A549 (cell line): ENCODE data around the gene NCOR2.

ENCODE experiments used
- CTCF ChIP-seq: fragments of >200 bp; sonication (Bioruptor Twin); formaldehyde crosslinking; IDR thresholded peaks from 3 replicates; pipeline ENCODE4 v1.5.1; 2016
- EP300 ChIP-seq, 2 experiments: fragments of >200 bp; sonication (Bioruptor Twin); formaldehyde crosslinking; IDR thresholded peaks; 2 replicates in 1 of 2; 3 replicates in 1 of 2; pipeline ENCODE4 v1.6.1; 2016 to 2017

DNA sequence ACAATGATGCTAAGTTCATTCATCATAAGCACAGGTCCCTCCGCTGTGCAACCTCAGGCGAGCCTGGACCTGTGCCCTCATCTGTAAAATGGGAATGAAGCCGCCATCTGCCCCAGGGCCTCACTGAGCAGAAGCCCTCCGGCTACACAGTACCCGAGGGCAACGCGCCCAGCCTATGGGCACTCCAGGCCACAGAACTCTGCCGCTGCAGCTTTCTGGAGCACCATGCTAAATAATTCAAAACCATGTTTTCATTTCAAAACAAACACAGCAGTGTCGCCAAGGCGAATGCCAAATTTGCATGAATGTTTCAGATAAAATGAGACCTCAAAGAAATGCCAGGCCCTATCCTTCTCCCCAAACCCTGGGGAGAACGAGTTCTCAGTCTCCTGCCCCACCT lies 4.0 kb downstream of the NCOR2 start:
- TF ChIP-seq EP300 (IDR thresholded peaks at IDR 0.05) (no peak), CTCF (no peak)
